Measurements from ENCODE around the gene GALNT9. TPM values are rescaled to one million over a fixed set of nuclear protein-coding genes. Genes with fewer than 3 reads are reported as not detected.

GALNT9 gene
- total and polyA plus RNA-seq, 2 donors (not counting 1 experiment from before 2014, with no cell fraction given): 0.71 to 2.4 TPM

DNA sequence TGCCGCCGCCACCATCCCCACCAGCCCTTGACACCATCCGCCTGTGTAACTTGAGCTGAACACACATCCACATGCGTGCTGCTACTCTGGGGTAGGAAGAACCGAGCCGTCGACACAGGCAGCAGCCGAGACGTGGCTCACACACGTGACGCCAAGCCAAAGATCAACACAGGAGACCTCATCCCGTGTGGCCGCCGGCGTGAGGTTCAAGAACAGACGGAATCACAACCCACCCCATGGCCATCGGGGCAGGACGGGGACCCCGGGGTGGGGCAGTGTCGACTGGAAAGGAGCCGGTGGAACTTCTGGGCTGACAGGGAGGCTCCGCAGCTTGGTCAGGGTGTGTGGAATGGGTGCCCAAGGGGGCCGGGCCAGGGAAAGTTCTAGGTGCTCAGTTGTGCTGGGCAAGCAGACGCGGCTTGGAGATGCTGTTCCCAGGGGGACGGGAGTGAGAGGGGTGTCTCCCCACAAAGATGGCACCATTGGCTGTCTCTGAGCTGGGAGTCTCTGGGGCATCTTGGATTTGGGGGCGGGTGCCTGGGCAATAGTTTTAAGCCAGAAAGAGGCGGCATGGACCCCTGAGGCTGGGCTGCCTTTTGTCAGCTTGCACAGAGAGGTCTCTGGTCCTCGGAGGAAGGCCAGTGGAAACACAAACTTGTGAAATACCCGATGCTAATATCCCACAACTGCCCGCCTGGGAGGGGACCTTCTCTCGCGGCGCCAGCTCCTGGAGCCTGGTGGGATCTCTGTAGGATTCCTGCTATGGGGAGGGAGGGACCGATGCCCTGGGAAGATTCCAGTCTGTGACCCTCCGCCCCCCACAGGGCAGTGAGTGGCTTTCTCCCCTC is 41.8 kb downstream of the GALNT9 start:
- no peak overlapping the region for H3K4me3 Mint-ChIP-seq
- Histone ChIP-seq H3K4me2 (replicated peaks; ENCODE audit: low read depth, low read length, poor library complexity, severe bottlenecking) (no peak overlapping the region), H3K9ac (ENCODE audit: low read length) (no peak overlapping the region), H3K27ac (ENCODE audit: low read length in 2 of 2) (no peak overlapping the region), H3K79me2 (ENCODE audit: control insufficient read depth, insufficient read depth, low read length) (no peaks in the 10 kb centered on the region), H3K4me1 (ENCODE audit: control insufficient read depth in 2 of 2, insufficient read depth in 2 of 2, low read length in 2 of 2) (peaks cover 8 to 10% of the 10 kb centered on the region in 2 donors), H3K27me3 (replicated peaks in 1 of 4; ENCODE audit: control extremely low read depth in 1 of 4, control insufficient read depth in 3 of 4, insufficient read depth in 4 of 4, low read length in 3 of 4) (peaks cover 0 to 36% (median 3%) of the 10 kb centered on the region in 4 experiments), H2AFZ (ENCODE audit: insufficient read depth, low read depth, low read length, poor library complexity, severe bottlenecking) (no peak overlapping the region), H3K36me3 (replicated peaks in 1 of 2; ENCODE audit: control extremely low read depth in 1 of 2, control insufficient read depth in 1 of 2, extremely low read depth in 1 of 2, insufficient read depth in 2 of 2, low read length in 1 of 2) (no peaks in the 10 kb centered on the region), H3K4me3 (ENCODE audit: control extremely low read depth in 1 of 5, extremely low read depth in 1 of 5, insufficient read depth in 1 of 5, low read depth in 2 of 5, low read length in 4 of 5) (no peak overlapping the region), H4K20me1 (ENCODE audit: control insufficient read depth, insufficient read depth, low read length, poor library complexity, severe bottlenecking) (no peaks in the 10 kb centered on the region), H3K9me3 (ENCODE audit: control extremely low read depth in 1 of 3, control insufficient read depth in 2 of 3, insufficient read depth in 1 of 3, low read length in 2 of 3) (peaks cover 0 to 43% (median 0%) of the 10 kb centered on the region in 3 donors)
- no peak for TF ChIP-seq EZH2 (IDR thresholded peaks at IDR 0.05; ENCODE audit: borderline replicate concordance, insufficient read depth, low read depth, low read length, poor library complexity, severe bottlenecking)
- TF ChIP-seq, protein P1, sequence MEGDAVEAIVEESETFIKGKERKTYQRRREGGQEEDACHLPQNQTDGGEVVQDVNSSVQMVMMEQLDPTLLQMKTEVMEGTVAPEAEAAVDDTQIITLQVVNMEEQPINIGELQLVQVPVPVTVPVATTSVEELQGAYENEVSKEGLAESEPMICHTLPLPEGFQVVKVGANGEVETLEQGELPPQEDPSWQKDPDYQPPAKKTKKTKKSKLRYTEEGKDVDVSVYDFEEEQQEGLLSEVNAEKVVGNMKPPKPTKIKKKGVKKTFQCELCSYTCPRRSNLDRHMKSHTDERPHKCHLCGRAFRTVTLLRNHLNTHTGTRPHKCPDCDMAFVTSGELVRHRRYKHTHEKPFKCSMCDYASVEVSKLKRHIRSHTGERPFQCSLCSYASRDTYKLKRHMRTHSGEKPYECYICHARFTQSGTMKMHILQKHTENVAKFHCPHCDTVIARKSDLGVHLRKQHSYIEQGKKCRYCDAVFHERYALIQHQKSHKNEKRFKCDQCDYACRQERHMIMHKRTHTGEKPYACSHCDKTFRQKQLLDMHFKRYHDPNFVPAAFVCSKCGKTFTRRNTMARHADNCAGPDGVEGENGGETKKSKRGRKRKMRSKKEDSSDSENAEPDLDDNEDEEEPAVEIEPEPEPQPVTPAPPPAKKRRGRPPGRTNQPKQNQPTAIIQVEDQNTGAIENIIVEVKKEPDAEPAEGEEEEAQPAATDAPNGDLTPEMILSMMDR (IDR thresholded peaks at IDR 0.05): no peak
- H3K27ac Mint-ChIP-seq: no peak overlapping the region
- WGBS (ENCODE audit: insufficient coverage): 85% methylated on average over 36 of the region's 36 CpGs
- ChIA-PET CTCF (no interaction called here), POLR2A (no interaction called here)
- no peak for DNase-seq
- H3K9me3 Mint-ChIP-seq (ENCODE audit: insufficient read depth): no peaks in the 10 kb centered on the region
- ATAC-seq (ENCODE audit: low read depth): no peak
- intact Hi-C loops (cut with micrococcal nuclease): no loop called here
- peaks cover 25% of the 10 kb centered on the region for H3K27me3 Mint-ChIP-seq
- peaks cover 10% of the 10 kb centered on the region for H3K4me1 Mint-ChIP-seq

DNA sequence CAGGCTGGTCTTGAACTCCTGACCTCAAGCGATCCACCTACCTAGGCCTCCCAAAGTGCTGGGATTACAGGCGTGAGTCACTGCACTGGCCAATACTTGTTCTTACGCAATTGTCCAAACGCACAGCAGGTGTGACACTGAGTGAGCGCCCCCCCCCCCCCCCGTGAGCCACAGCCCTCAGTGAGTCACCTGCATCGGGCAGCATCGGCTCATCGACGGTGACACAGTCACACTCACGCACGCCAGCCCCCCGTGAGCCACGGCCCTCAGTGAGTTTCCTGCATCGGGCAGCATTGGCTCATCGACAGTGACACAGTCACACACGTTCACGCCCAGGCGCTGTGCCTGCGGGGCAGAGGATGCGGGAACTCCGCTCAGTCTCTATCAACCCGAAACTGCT is 42.5 kb downstream of the GALNT9 start:
- no peaks in the 10 kb centered on the region for H3K79me2 ChIP-seq (ENCODE audit: control insufficient read depth, insufficient read depth, low read length)
- Mint-ChIP-seq H3K27me3 (peaks cover 25% of the 10 kb centered on the region), H3K9me3 (ENCODE audit: insufficient read depth) (no peaks in the 10 kb centered on the region), H3K27ac (no peak overlapping the region), H3K4me1 (peaks cover 10% of the 10 kb centered on the region), H3K4me3 (no peak overlapping the region)
- no peak overlapping the region for H3K4me3 ChIP-seq (ENCODE audit: control extremely low read depth in 1 of 5, extremely low read depth in 1 of 5, insufficient read depth in 1 of 5, low read depth in 2 of 5, low read length in 4 of 5)
- DNase-seq (no peak), ATAC-seq (ENCODE audit: low read depth) (no peak)
- H3K4me1 ChIP-seq (ENCODE audit: control insufficient read depth in 2 of 2, insufficient read depth in 2 of 2, low read length in 2 of 2): peaks cover 9 to 13% of the 10 kb centered on the region in 2 donors
- ChIA-PET POLR2A (no interaction called here), CTCF (no interaction called here)
- H3K36me3 ChIP-seq (replicated peaks in 1 of 2; ENCODE audit: control extremely low read depth in 1 of 2, control insufficient read depth in 1 of 2, extremely low read depth in 1 of 2, insufficient read depth in 2 of 2, low read length in 1 of 2): no peaks in the 10 kb centered on the region
- no peak overlapping the region for H3K9ac ChIP-seq (ENCODE audit: low read length)
- TF ChIP-seq, protein P1 (IDR thresholded peaks at IDR 0.05): no peak
- no peak for TF ChIP-seq EZH2 (IDR thresholded peaks at IDR 0.05; ENCODE audit: borderline replicate concordance, insufficient read depth, low read depth, low read length, poor library complexity, severe bottlenecking)
- H3K27me3 ChIP-seq (replicated peaks in 1 of 4; ENCODE audit: control extremely low read depth in 1 of 4, control insufficient read depth in 3 of 4, insufficient read depth in 4 of 4, low read length in 3 of 4): peaks cover 0 to 39% (median 3%) of the 10 kb centered on the region in 4 experiments
- no peak overlapping the region for H2AFZ ChIP-seq (ENCODE audit: insufficient read depth, low read depth, low read length, poor library complexity, severe bottlenecking)
- H4K20me1 ChIP-seq (ENCODE audit: control insufficient read depth, insufficient read depth, low read length, poor library complexity, severe bottlenecking): no peaks in the 10 kb centered on the region
- H3K9me3 ChIP-seq (ENCODE audit: control extremely low read depth in 1 of 3, control insufficient read depth in 2 of 3, insufficient read depth in 1 of 3, low read length in 2 of 3): peaks cover 0 to 38% (median 0%) of the 10 kb centered on the region in 3 donors
- no peak overlapping the region for H3K27ac ChIP-seq (ENCODE audit: low read length in 2 of 2)
- intact Hi-C loops (cut with micrococcal nuclease): no loop called here
- no peak overlapping the region for H3K4me2 ChIP-seq (replicated peaks; ENCODE audit: low read depth, low read length, poor library complexity, severe bottlenecking)
- WGBS (ENCODE audit: insufficient coverage): 88% methylated on average over 23 of the region's 23 CpGs

Data from B cell (primary cell).